ENCODE results near the gene SLC35E2B. TPM values are rescaled to one million over a fixed set of nuclear protein-coding genes. Genes with fewer than 3 reads are reported as not detected.
"Not testable (repeated sequence)": the region's sequence is repeated elsewhere in the genome, so short reads cannot be mapped to it uniquely, and the experiment has no call there.

The SLC35E2B gene
- total RNA-seq, 2 experiments from 2014 or later, result 23.5 to 24.5 TPM

GRCh38 chr1:1704284-1704957 lies 11.8 kb upstream of the SLC35E2B start:
- CTCF ChIA-PET, POLR2A ChIA-PET: not testable (repeated sequence)

DNA sequence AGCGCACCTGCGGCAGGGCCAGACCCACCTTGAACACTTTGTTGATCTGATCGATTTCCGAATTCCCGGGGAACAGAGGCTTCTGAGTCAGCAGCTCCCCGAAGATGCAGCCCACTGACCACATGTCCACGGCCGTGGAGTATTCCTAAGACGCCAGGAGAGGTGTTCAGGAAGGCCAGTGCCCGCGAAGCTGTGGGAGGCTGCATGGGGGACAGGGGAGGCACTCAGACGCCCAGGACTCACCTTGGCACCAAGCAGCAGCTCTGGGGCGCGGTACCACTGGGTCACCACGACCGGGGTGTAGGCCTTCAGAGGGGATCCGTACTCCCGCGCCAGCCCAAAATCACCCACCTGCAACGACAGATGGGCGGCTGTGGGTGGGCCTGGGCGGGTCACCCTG lies 11.2 kb upstream of the SLC35E2B start:
- ChIA-PET CTCF (no interaction called here), POLR2A (no interaction called here)

DNA sequence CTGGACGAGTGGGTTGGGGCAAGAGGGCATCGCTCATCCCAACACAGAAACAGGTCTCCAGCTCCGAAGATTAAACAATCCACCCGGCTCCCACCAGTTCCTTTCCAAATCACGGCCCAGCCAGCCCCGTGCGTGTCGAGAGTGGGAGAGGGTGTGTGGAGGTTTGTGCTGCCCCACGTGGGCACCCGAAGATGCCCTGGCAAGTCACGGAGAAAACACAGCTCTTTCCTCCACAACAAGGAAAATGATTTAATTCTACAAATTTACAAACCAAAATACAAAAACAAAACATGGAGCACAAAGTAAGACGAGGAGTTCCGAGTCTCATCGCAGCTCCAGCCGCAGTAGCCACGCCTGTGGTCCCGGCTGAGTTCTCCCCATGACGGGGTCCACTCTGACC lies 9.9 kb upstream of the SLC35E2B start:
- POLR2A ChIA-PET, CTCF ChIA-PET: not testable (repeated sequence)

- CTCF ChIA-PET, POLR2A ChIA-PET: not testable (repeated sequence)
Measured at GRCh38 chr1:1700557-1700956, 8.0 kb upstream of the SLC35E2B start.

- POLR2A ChIA-PET, CTCF ChIA-PET: not testable (repeated sequence)
Measured at GRCh38 chr1:1700067-1700466, 7.5 kb upstream of the SLC35E2B start.

DNA sequence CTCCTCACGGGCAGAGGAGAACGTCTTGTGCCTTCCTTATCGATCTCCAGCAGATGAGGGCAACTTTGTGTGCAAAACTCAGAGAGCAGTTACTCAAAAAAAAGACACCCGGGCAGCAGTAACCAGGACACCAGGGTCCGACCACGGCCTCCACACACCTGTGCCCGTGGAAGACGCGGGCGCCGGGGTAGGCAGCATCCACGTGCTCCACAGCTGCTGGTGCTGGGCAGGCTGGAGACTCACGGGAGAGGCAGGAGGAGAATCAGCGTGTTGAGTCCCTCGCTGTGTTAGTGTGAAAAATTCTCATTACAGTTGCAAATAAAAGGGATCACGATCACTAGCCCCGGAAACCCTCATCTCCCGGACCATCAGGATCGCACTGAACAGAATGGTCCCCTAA lies 6.5 kb upstream of the SLC35E2B start:
- CTCF ChIA-PET, POLR2A ChIA-PET: not testable (repeated sequence)

GRCh38 chr1:1697358-1698183 lies 5.0 kb upstream of the SLC35E2B start:
- POLR2A ChIA-PET, result not testable (repeated sequence)

GRCh38 chr1:1696431-1697357 lies 4.1 kb upstream of the SLC35E2B start:
- POLR2A ChIA-PET, result not testable (repeated sequence)

More at GRCh38 chr1:1697358-1698183, 5.0 kb upstream of the SLC35E2B start:
- CTCF ChIA-PET, result not testable (repeated sequence)

GRCh38 chr1:1692324-1692713 lies 276 bp downstream of the SLC35E2B start:
- CTCF ChIA-PET, result not testable (repeated sequence)

More at GRCh38 chr1:1696431-1697357, 4.1 kb upstream of the SLC35E2B start:
- CTCF ChIA-PET, result not testable (repeated sequence)

GRCh38 chr1:1691443-1691842 lies 1.2 kb downstream of the SLC35E2B start:
- POLR2A ChIA-PET, result not testable (repeated sequence)

More at GRCh38 chr1:1692324-1692713, 276 bp downstream of the SLC35E2B start:
- POLR2A ChIA-PET, result not testable (repeated sequence)

GRCh38 chr1:1689526-1689925 lies 3.1 kb downstream of the SLC35E2B start:
- POLR2A ChIA-PET, result not testable (repeated sequence)
- CTCF ChIA-PET, result interaction anchor here (0.7 kb wide), 1 partner anchor 76 kb away, joined by 4 read pairs; no protein-coding TSS in a partner anchor

More at GRCh38 chr1:1691443-1691842, 1.2 kb downstream of the SLC35E2B start:
- CTCF ChIA-PET, result not testable (repeated sequence)

GRCh38 chr1:1687846-1688245 lies 4.7 kb downstream of the SLC35E2B start:
- POLR2A ChIA-PET, result no interaction called here
- CTCF ChIA-PET, result no interaction called here

GRCh38 chr1:1684031-1684681 lies 8.4 kb downstream of the SLC35E2B start:
- ChIA-PET CTCF (no interaction called here), POLR2A (no interaction called here)

DNA sequence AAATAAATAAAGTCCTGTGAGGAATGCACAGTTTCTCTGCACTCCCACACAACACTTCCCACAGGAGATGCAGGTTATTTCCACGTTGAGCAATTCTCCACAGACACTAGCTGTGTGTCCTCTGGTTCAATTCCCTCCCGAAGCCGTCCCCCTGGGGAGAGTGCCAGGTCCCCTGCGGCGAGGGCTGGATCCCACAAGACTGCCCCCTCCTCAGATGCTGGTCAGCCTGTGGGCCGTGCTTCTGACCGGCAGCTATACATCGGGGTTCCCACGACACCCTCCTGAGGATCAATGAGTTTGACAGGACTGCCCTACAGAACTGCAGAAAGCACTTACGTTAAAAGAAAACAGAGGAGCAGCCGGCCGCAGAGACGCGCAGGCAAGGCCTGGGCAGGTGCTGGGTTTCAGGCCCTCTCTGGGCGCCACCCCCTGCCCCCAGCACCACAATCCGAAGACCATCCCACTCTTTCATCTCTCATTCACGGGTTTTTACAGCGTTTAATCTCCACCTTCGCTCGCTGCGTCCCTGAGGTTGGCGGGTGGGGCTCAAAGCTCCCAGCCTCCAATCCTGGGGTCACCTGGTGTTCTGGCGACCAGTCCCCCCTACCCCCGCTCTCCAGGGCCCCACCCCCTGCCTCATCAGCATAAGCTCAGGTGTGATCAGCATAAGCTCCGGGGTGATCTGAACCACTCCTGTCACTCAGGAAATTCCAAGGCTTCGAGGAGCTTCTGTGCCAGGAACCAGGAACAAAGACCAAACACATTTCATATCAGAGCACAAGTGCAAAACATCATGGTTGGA lies 9.3 kb downstream of the SLC35E2B start:
- ChIA-PET POLR2A (no interaction called here), CTCF (no interaction called here)

DNA sequence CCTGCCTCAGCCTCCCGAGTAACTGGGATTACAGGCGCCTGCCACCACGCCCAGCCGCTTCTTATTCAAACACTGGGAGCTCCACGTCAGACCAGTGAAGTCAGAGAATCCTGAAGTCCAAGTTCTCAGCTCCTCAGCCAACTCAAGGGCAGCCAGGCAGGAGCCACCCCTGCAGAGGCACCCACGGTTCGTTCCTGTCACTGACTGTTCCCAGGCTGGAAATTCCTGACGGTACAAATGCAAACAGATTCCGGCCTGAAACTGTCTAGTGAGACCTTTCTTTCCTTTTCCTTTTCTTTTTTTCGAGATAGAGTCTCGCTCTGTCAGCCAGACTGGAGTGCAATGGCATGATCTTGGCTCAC lies 11.7 kb downstream of the SLC35E2B start:
- ChIA-PET CTCF (no interaction called here), POLR2A (no interaction called here)

- POLR2A ChIA-PET, result no interaction called here
- CTCF ChIA-PET, result no interaction called here
Measured at GRCh38 chr1:1680031-1680911, 12.3 kb downstream of the SLC35E2B start.

DNA sequence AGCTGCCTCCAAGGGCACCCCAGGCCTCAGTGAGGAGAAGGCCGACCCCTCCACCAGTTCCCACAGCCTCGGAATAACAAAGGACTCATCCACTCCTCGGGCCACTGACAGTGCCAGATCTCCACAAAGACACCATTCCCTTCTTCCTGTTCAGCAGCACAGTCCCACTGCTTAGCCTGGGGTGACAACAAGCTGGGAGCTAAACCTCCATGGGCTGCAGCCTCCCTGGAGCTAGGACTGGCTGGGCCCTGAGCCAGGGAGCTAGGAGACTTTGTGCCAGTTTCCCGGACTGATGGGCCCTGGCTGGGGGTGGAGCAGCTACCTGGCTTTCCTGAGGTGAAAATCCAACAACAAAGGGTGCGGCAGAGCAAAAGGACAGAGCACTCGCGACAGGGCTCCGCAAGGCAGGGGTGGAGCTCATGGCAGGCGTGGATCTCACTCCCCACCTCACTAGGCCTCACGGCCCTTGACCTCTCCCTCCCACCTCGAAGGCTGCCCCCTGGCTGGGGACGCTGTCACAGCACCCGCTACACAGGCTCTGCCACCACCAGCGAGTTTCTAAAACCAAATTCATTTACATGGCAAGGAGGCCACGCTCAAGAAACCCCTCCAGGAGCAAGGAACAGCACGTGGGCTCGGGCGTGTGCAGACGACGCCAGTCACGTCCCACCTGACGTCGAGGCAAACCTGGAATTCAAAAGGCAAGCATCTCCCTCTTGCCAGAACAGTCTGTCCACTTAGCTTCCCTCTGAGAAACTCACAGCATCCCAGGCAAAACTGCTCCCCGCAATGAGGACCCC lies 13.8 kb downstream of the SLC35E2B start:
- POLR2A ChIA-PET, result interaction anchor here (0.6 to 0.8 kb wide), 3 partner anchors 50 to 355 kb away, joined by 3 read pairs; no protein-coding TSS in a partner anchor
- CTCF ChIA-PET, result interaction anchor here (0.6 to 2.0 kb wide), 4 partner anchors 9 to 227 kb away, joined by 3 to 8 read pairs (median 3); no protein-coding TSS in a partner anchor

All from activated CD8-positive, alpha-beta memory T cell treated with anti-CD3 and anti-CD28 coated beads for 36 hours (primary cell).